ENCODE measurements around the gene DEFB132. TPM values are rescaled to one million over a fixed set of nuclear protein-coding genes. Genes with fewer than 3 reads are reported as not detected.

The DEFB132 gene
- total and polyA plus RNA-seq, 2 of the 8 experiments (the other 6 are each of a cell fraction or from before 2014, with no cell fraction given) = not detected

DNA sequence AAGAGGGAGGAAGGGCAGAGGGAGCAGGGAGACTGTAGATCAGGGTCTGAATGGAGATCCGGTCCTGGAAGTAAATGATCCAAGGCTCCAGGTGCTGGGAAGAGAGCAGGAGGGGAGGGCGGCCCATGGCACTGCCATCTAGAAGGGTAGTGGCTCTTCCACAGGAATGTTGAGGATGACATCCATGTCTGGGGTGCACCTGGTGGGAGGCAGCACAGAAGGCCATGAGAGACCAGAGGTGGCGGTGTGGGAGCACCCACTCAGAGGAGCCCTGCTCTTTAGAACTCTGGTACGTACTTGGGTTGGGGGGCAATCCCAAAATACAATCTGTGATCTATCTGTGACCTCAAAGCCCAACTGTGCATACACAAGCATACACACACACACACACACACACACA, 13.5 kb downstream of the DEFB132 start:
- Histone ChIP-seq H2AFZ (ENCODE audit: low read length) (no peak overlapping the region), H3K4ac (replicated peaks; ENCODE audit: insufficient read length, low read depth, low read length) (no peak overlapping the region), H3K9me3 (ENCODE audit: insufficient read depth in 2 of 2, low read depth in 1 of 2, low read length in 1 of 2) (no peaks in the 10 kb centered on the region), H3K36me3 (ENCODE audit: control insufficient read depth in 2 of 4, insufficient read depth in 4 of 4, low read length in 3 of 4) (peaks cover 4 to 6% (median 4%) of the 10 kb centered on the region in 4 experiments; a peak in 5 of 8 replicates), H2BK12ac (ENCODE audit: low read depth, low read length) (no peak overlapping the region), H4K8ac (ENCODE audit: extremely low read depth, insufficient read depth, low read length) (no peak overlapping the region), H3K23ac (ENCODE audit: insufficient read length) (no peak overlapping the region), H3K79me1 (ENCODE audit: low read depth, low read length) (no peaks in the 10 kb centered on the region), H4K20me1 (replicated peaks in 1 of 2; ENCODE audit: control insufficient read depth in 1 of 2, insufficient read depth in 2 of 2, low read length in 2 of 2) (peaks cover 0 to 4% of the 10 kb centered on the region in 2 experiments), H3K56ac (replicated peaks; ENCODE audit: insufficient read length, low read depth, low read length) (no peak overlapping the region), H3K9ac (replicated peaks in 1 of 4; ENCODE audit: extremely low read depth in 1 of 4, low read depth in 3 of 4, low read length in 3 of 4) (no peak overlapping the region), H3K27ac (ENCODE audit: low read depth, low read length) (no peak overlapping the region), H3K4me2 (ENCODE audit: insufficient read depth in 1 of 2, low read depth in 2 of 2, low read length in 2 of 2) (no peak overlapping the region), H2AK5ac (ENCODE audit: low read depth, low read length) (no peak overlapping the region), H4K5ac (ENCODE audit: insufficient read length, low read depth, low read length) (no peak overlapping the region), H2BK15ac (ENCODE audit: low read length) (no peak overlapping the region), H2BK5ac (ENCODE audit: low read depth, low read length) (no peak overlapping the region), H3K18ac (ENCODE audit: extremely low read depth, low read length) (no peak overlapping the region), H3K4me3 (ENCODE audit: extremely low read depth in 1 of 4, insufficient read depth in 2 of 4, low read depth in 3 of 4, low read length in 4 of 4) (no peak overlapping the region), H2BK20ac (ENCODE audit: low read length) (no peak overlapping the region), H2BK120ac (replicated peaks; ENCODE audit: low read depth, low read length) (no peak overlapping the region), H3K79me2 (ENCODE audit: control insufficient read depth in 1 of 2, insufficient read depth in 2 of 2, low read length in 2 of 2) (no peaks in the 10 kb centered on the region), H3K14ac (ENCODE audit: insufficient read length) (no peak overlapping the region), H3K23me2 (ENCODE audit: low read depth, low read length) (no peaks in the 10 kb centered on the region; the same call in 1 of the 2 replicates), H3K4me1 (replicated peaks in 1 of 4; ENCODE audit: control insufficient read depth in 3 of 4, insufficient read depth in 4 of 4, low read length in 3 of 4) (0 out of 7 replicates have a peak, but pooled peaks cover 0 to 2% (median 0%) of the 10 kb centered on the region in 4 experiments), H4K91ac (replicated peaks; ENCODE audit: insufficient read length, low read length) (no peak overlapping the region), H3K27me3 (replicated peaks in 1 of 4; ENCODE audit: control insufficient read depth in 3 of 4, extremely low read depth in 1 of 4, insufficient read depth in 3 of 4, low read length in 3 of 4) (peaks cover 0 to 7% (median 4%) of the 10 kb centered on the region in 4 experiments; a peak in 6 of 7 replicates)
- peak in 1 of 2 experiments; percentile 36 for DNase-seq (ENCODE audit: low read depth in 1 of 2, low spot score in 2 of 2)
- no peak for TF ChIP-seq TAF1 (IDR thresholded peaks at IDR 0.05; ENCODE audit: low read depth, low read length)
- POLR2A ChIA-PET (ENCODE audit: partially characterized antibody) = interaction anchor here (0.8 to 2.2 kb wide), 2 partner anchors 54 to 59 kb away, joined by 3 to 9 read pairs; partner anchors contain the start of gene SOX12
- FAIRE-seq = no peak
- WGBS, 2 experiments (ENCODE audit: extremely low coverage in 1 of 2, insufficient coverage in 1 of 2, insufficient read length in 1 of 2, insufficient replicate concordance in 2 of 2, low coverage in 1 of 2, low lambda C conversion rate in 2 of 2, missing lambda C conversion rate in 1 of 2) = 92% methylated on average over 2 of the region's 4 CpGs; no CpG with 5 or more reads in 1 of the 2 experiments
- CTCF ChIA-PET (ENCODE audit: partially characterized antibody) = interaction anchor here (0.7 to 2.2 kb wide), 4 partner anchors 10 to 601 kb away, joined by 3 to 7 read pairs (median 3); no protein-coding TSS in a partner anchor
